ENCODE data around the gene SRBD1. TPM values are rescaled to one million over a fixed set of nuclear protein-coding genes. Genes with fewer than 3 reads are reported as not detected.

Gene SRBD1
- total RNA-seq, 3 donors from 2014 or later = 21.1 to 30.2 (median 21.9) TPM

- Histone ChIP-seq H3K27ac (no peak overlapping the region), H3K4me3 (no peak overlapping the region), H3K36me3 (no peaks in the 10 kb centered on the region), H3K4me1 (no peaks in the 10 kb centered on the region), H3K27me3 (no peaks in the 10 kb centered on the region), H3K9me3 (no peaks in the 10 kb centered on the region)
- DNase-seq (ENCODE audit: low spot score in 2 of 2) = no peak
- TF ChIP-seq POLR2A (IDR thresholded peaks at IDR 0.05) = no peak
- TF ChIP-seq POLR2AphosphoS5 (IDR thresholded peaks at IDR 0.05) = no peak
- no peak for TF ChIP-seq CTCF (IDR thresholded peaks at IDR 0.05)
- intact Hi-C loops (cut with DNase I; ENCODE audit: low total_unique reads) = no loop called here
These were observed 14.3 kb downstream of the SRBD1 start for GRCh38 chr2:45596761-45597160.

GRCh38 chr2:45595721-45596435 is 15.2 kb downstream of the SRBD1 start:
- no peaks in the 10 kb centered on the region for H3K9me3 ChIP-seq
- no peaks in the 10 kb centered on the region for H3K4me1 ChIP-seq
- no peak overlapping the region for H3K27ac ChIP-seq
- TF ChIP-seq POLR2AphosphoS5 (IDR thresholded peaks at IDR 0.05) = no peak
- TF ChIP-seq POLR2A (IDR thresholded peaks at IDR 0.05) = no peak
- TF ChIP-seq CTCF (IDR thresholded peaks at IDR 0.05) = no peak
- no peaks in the 10 kb centered on the region for H3K36me3 ChIP-seq
- intact Hi-C loops (cut with DNase I; ENCODE audit: low total_unique reads) = no loop called here
- H3K27me3 ChIP-seq = no peaks in the 10 kb centered on the region
- no peak overlapping the region for H3K4me3 ChIP-seq
- no peak for DNase-seq (ENCODE audit: low spot score in 2 of 2)

GRCh38 chr2:45591073-45591472 is 20.0 kb downstream of the SRBD1 start:
- intact Hi-C loops (cut with DNase I; ENCODE audit: low total_unique reads) = no loop called here
- Histone ChIP-seq H3K4me3 (no peak overlapping the region), H3K27ac (no peak overlapping the region), H3K36me3 (no peaks in the 10 kb centered on the region), H3K27me3 (no peaks in the 10 kb centered on the region), H3K9me3 (no peaks in the 10 kb centered on the region), H3K4me1 (no peaks in the 10 kb centered on the region)
- DNase-seq (ENCODE audit: low spot score in 2 of 2) = no peak
- no peak for TF ChIP-seq CTCF (IDR thresholded peaks at IDR 0.05)
- no peak for TF ChIP-seq POLR2AphosphoS5 (IDR thresholded peaks at IDR 0.05)
- no peak for TF ChIP-seq POLR2A (IDR thresholded peaks at IDR 0.05)

- TF ChIP-seq POLR2AphosphoS5 (IDR thresholded peaks at IDR 0.05) (no peak), CTCF (IDR thresholded peaks at IDR 0.05) (no peak), POLR2A (IDR thresholded peaks at IDR 0.05) (no peak)
- no peaks in the 10 kb centered on the region for H3K9me3 ChIP-seq
- intact Hi-C loops (cut with DNase I; ENCODE audit: low total_unique reads) = no loop called here
- no peaks in the 10 kb centered on the region for H3K4me1 ChIP-seq
- H3K36me3 ChIP-seq = no peaks in the 10 kb centered on the region
- H3K4me3 ChIP-seq = no peak overlapping the region
- H3K27ac ChIP-seq = no peak overlapping the region
- DNase-seq (ENCODE audit: low spot score in 2 of 2) = no peak
- no peaks in the 10 kb centered on the region for H3K27me3 ChIP-seq
These were observed 22.8 kb downstream of the SRBD1 start for GRCh38 chr2:45588158-45588829.

GRCh38 chr2:45586600-45586999 is 24.5 kb downstream of the SRBD1 start:
- TF ChIP-seq POLR2A (IDR thresholded peaks at IDR 0.05) = no peak
- Histone ChIP-seq H3K27me3 (no peaks in the 10 kb centered on the region), H3K27ac (no peak overlapping the region), H3K4me1 (no peaks in the 10 kb centered on the region), H3K4me3 (no peak overlapping the region), H3K36me3 (no peaks in the 10 kb centered on the region), H3K9me3 (no peaks in the 10 kb centered on the region)
- DNase-seq (ENCODE audit: low spot score in 2 of 2) = no peak
- intact Hi-C loops (cut with DNase I; ENCODE audit: low total_unique reads) = no loop called here

Measured in breast epithelium (tissue), 4 donors.